ENCODE measurements around the gene SLC24A2. TPM values are rescaled to one million over a fixed set of nuclear protein-coding genes. Genes with fewer than 3 reads are reported as not detected.
"Not testable (repeated sequence)": the region's sequence is repeated elsewhere in the genome, so short reads cannot be mapped to it uniquely, and the experiment has no call there.

The SLC24A2 gene
- under 0.01 and 0.12 TPM in 2 replicates for total RNA-seq (2014; rRNA removed; shearing (Covaris generic))

DNA sequence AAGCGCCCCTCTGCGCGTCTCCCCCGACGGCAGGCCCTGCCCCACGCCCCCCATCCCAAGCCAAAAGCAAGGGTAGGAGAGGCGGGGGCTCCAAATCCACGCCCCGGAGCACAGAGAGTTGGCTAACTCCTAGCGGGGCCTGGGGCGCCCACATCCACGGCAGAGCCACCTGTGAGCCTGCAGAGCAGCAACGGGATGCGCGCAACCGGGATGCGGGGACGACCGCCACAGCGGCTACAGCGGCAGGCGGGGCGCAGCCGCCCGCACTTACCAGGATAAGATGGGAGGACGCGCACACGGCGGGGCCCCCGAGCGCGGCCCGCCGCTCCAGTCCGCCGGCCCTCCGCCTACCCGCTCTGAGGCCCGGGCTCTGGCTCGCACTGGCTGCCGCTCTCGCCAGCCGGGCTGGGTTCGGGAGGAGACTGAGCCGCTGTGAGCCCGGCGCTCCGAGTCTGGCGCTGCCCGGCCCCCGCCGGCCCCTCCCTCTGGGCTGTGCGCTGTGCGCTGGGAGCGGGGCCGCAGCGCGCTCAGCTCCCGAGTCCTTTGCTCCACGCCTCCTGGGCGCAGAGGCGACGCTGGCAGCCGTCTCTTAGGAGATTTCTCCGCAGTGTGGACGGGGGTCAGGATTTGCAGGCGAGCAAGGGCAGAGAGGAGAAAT lies at the start of gene SLC24A2:
SLC24A2 (minus strand) TSS at position 424 of the 658 bp plus-strand sequence.
- no peak for DNase-seq (ENCODE audit: low read depth)

DNA sequence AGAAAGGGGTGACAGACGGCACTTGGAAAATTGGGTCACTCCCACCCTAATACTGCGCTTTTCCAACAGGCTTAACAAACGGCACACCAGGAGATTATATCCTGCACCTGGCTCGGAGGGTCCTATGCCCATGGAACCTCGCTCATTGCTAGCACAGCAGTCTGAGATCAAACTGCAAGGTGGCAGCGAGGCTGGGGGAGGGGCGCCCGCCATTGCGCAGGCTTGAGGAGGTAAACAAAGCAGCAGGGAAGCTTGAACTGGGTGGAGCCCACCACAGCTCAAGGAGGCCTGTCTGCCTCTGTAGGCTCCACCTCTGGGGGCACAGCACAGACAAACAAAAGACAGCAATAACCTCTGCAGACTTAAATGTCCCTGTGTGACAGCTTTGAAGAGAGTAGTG lies 44.5 kb upstream of the SLC24A2 start:
- DNase-seq (ENCODE audit: low read depth), result not testable (repeated sequence)

DNA sequence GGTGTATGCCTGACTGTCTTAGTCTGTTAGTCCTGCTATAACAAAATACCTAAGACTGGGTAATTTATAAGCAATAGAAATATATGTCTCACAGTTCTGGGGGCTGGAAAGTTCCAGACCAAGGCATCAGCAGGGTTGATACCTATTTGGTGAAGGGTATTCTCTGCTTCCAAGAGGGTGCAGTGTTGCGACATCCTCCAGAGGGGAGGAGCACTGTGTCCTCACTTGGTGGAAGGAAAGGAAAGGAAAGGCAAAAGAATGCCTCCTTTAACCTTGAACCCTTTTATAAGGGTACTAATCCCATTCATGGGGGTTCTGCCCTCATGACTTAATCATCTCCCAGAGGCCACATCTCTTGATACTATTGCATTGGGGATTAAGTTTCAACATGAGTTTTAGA lies 42.0 kb upstream of the SLC24A2 start:
- DNase-seq (ENCODE audit: low read depth), result no peak

DNA sequence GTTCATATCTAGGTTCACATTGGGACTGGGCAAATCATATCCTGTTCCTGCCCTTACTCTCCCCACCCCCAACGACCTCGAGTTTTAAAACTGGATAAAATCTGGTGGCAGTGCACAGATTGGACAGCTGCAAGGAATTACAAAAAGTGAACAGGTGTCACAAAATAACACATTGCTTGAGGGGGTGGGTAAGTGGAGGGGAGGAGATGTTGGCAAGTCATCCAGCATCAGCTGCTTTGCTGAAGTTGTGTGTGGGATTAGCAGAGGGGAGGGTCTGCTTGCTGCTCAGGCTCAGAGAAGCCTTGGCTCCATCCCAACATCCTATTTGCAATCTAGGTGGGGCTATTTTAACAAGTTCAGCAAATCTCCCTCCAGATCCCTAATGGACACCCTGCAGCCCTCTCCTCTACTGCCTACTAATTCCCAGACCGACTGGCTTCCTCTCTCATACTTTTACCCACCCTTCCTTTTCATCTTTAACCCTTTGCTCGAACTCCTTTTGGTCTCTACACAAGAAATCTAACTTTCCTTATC lies 39.8 kb upstream of the SLC24A2 start:
- no peak for DNase-seq (ENCODE audit: low read depth)

DNA sequence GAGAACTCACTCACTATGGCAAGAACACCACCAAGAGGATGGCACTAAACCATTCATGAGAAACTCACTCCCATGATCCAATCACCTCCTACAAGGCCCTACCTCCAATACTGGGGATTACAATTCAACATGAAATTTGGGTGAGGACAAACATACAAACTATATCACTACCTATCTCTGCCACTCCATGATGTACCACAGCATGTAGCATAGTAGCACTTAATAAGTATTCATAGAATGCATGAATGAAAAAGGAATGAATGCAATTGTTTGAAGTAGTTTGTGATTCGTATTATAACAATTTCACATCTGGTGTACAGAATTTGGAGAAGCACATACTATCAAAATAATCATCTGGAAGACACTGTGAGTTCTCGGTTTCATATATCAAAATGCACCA lies 27.9 kb upstream of the SLC24A2 start:
- DNase-seq (ENCODE audit: low read depth), result no peak

DNA sequence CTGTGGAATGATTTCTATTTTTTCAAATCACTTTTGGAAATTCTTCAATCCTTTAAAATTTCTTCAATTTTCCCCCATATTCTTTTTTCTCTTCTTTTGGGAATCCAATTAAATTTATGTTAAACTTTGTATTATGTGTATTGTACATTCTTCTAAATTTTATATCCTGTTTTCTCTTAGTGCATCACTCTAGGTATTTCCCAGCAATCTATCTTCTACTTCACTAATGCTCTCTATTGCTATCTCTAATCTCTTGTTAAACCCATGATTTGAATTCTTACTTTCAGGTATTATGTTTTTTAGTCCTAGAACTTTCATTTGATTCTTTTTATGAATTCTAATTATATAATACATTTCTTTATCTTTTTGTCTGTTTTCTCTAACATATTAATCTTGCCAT lies 23.4 kb upstream of the SLC24A2 start:
- DNase-seq (ENCODE audit: low read depth), result no peak

DNA sequence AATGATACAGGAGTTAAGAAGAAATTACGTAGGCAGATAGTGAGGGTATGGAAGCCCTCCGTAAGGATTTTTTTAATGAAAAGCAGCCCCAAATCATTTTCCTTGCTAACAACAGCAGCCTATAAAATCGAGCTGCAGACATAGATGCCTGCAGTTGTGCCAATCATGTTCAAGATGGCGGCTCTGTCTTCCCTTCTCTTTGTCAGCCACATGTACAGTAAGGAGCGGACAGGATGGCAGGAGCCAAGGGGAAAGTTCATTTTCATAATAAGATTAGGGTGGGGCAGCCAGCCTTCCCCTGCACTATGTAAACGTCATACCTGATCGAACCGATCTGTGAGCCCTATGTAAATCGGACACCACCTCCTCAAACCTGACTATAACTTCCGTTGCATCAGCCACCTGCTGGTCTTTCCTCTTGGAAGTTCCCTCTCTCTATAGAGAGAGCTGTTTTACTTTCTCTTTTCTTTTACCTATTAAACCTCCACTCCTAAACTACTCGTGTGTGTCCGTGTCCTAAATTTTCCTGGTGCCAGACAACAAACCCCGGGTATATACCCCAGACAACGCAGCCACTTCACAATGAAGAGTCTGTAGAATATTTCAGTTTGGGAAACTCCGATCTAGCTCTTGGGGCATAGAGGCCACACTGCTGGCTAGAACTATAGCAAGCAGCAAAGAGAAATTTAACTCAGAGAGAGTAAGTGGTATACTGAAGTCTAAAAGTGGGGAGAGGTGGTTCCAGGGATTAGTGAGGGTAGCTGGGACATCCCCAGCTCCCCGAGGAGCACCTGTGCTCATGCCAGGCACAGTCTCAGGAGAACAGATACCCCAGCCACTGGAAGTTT lies 20.8 kb upstream of the SLC24A2 start:
- DNase-seq (ENCODE audit: low read depth), result no peak

DNA sequence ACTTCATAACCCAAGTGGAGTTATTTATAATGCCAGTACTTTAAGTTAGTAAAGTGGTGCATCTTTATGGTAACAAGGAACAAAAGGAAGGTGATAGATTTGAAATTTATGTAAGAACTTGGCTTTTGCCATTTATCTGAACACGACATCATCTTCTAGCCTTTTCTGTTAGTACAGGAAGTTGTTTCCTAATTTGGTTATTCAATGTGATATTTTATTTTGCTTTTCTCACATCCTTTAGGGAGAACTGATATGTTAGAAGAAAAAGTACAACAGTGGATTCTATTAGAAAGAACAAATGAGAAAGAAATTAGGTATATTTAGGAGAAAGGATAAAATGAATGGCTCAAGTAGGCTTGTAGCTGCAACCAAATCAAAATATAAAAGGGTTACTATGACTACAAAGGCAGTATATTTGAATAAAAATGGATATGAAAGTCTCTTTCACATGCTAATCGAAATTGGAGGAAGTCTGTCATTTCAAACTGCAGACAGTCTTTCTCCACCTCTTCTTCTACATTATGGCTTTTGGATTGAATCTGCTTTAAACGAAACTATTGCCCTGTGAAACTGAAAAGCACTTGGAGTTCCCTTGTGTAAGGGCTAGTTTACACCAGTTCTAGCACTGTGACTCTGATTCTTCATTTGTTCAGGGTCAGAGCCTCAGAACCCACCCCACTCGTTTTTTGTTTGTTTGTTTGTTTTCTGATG lies 18.5 kb upstream of the SLC24A2 start:
- DNase-seq (ENCODE audit: low read depth), result no peak

DNA sequence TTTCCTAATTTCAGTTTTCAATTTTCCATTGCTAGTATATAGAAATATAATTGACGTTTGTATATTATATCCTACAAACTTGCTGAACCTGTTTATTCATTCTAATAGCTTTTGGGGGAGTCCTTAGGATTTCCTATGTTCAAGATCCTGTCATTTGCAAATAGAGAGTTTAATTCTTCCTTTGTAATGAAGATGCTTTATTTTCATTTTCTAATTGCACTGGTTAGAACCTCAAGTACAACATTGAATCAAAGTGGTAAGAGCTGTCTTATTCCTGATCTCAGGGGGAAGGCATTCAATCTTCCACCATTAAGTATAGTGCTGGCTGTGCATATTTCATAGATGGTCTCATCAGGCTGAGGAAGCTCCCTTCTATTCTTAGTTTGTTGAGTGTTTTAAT lies 15.6 kb upstream of the SLC24A2 start:
- no peak for DNase-seq (ENCODE audit: low read depth)

DNA sequence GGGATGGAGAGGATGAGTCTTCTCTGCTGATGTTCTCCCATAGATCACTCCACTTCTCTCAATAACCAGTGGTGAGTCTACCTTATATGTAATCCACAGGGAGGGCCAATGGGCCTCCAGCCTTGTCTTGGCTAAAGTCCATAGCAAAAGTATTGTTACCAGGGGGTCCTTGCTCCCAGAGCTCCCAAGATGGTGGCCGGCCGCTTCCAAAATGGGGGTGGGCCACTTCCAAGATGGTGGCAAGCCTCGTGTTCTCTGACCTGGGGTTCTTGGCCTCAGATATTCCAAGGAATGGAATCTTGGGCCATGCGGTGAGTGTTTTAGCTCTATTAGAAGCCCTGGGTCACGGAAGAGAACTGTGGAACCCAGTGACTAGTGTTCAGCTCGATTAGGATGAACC lies 12.0 kb upstream of the SLC24A2 start:
- DNase-seq (ENCODE audit: low read depth), result no peak

DNA sequence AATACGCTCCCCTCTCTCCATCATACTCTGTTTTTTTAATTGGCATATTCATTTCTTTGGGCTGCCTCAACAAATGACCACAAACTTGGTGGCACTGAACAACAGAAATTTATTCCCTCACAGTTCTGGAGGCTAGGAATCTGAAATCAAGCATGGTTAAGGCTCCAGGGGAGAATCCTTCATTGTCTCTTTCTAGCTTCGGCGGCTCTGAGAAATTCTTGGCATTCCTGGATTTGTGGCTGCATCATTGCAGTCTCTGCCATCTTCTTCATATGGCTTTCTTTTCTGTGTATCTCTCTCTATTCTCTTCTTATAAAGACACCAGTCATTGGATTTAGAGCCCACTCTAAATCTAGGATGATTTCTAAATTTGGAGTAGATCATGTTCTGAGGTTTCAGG lies 10.9 kb upstream of the SLC24A2 start:
- peak; percentile 1 for DNase-seq (ENCODE audit: low read depth)

DNA sequence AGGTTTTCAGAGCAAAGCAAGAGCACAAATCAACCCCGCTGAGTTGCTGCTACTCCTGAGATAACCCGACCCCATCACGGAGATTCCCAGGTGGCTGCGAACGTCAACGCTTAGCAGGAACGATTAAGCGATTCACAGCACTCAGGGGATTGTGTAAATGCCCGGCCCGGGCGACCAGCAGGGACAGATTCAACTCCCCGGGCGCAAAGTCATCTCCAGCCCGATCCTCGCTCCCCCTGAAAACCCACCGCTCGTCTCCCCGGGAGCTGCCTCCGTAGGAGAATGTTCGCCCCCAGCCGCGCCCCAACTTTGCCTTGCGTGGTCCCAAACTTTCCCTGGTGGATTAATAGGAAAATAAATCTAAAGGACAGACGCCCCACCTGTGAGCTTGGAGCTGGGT lies 685 bp downstream of the SLC24A2 start:
- DNase-seq (ENCODE audit: low read depth), result no peak

DNA sequence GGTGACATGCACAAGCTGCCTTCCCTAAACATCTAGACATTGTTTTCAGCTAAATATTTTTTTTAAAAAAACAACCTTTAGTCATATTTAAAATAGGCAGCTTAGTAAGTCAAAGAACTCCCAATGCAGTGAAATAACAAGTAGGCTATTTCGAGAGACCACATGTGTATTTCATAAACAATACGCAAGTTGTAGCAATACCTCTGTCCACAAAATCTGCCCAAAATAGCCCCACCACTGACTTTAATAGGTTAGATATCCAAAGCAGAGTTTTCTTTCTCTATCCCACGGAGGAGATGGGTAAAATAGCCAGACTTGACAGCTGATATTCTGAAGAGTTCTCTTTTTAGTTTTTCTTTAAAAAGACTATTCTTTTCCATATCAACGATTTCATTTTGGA lies 1.2 kb downstream of the SLC24A2 start:
- DNase-seq (ENCODE audit: low read depth), result no peak

DNA sequence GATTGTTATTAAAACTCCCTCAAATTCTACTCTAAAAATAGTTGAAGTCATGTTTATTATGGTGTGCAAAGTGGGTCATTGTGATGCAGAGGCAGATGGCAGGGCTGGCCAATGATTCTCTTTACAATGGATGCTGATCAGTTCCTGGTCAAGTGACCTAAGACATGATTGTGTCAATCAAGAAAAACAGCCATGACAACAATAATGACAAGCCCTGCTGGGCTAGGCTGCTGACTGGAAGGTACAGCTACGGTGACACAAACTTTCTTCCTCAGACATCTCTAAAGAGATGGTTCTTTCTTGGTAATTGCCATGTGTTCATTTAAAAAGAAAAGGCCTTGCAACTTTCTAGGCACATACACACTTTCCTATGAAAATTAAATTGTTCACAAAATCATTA lies 3.6 kb downstream of the SLC24A2 start:
- DNase-seq (ENCODE audit: low read depth), result no peak

DNA sequence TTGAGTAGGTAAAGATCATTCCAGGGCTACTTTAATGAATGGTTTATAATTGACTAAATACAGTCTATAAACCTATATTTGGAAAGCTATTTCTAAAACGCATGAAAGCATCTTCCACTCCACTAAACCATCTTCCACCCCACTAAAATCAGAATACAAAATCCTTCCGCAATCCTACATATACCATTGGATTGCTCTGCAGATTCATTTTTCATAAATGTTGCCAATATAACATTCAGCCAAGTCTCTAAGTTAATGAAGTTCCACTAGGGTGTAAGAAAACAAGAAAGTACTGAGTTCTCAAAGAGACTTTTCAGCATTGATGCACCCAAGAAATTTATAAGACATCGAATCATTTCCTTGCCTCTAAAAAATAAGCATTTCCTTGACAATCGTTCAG lies 4.7 kb downstream of the SLC24A2 start:
- no peak for DNase-seq (ENCODE audit: low read depth)

DNA sequence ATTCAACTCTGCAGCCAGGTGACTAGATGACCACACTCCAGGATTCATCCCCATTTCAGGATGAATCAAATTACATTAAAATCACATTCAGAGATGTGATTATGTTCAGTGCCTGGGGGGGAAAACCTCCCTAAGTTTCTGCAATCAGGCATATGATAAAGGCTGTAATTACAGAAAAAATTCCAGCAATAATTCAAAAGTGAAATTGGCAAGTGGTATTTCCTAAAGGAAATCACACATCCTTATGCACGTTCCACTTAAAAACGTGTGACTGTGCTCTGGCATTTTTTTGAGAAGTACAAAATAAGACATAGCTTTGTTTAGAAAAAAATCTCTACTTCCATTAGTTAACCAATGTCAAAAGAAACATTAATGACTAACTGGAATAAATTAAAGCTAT lies 5.3 kb downstream of the SLC24A2 start:
- no peak for DNase-seq (ENCODE audit: low read depth)

DNA sequence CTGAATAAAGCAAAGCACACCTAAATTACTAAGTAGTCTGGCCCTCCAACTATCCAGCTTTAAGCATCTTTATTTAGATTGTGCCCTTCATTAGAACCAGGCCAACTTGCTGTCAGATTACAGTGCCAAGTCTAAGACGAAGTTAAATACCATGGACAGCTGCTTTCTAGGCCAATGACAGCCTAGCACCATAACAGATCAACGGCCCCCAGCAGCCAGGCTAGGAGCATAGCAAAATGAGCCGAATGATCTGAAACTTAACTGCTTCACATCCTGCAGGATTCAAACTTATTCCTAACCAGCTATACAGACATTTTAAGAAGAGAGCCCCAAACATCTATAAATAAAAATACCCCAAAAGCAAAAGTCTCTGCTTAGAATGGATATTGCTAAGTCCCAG lies 6.8 kb downstream of the SLC24A2 start:
- DNase-seq (ENCODE audit: low read depth), result no peak

DNA sequence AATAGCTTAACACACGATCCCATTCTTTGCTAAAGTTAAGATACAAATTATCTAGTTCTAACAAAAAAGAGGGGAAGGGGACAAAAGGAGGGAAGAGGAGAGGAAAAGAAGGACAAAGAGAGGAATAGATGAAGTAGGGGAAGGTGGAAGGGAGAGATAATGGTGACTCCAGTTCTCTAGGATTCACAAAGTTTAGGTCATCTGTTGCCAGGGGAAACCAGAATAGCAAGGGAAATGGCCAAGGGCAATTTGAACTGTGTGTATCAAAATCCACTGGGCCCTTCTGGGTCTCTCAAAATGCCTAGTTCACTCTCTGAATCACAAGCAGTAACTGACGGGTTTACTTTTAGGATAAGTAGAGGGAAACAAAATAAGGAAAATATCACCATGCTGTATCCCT lies 7.6 kb downstream of the SLC24A2 start:
- DNase-seq (ENCODE audit: low read depth), result no peak

DNA sequence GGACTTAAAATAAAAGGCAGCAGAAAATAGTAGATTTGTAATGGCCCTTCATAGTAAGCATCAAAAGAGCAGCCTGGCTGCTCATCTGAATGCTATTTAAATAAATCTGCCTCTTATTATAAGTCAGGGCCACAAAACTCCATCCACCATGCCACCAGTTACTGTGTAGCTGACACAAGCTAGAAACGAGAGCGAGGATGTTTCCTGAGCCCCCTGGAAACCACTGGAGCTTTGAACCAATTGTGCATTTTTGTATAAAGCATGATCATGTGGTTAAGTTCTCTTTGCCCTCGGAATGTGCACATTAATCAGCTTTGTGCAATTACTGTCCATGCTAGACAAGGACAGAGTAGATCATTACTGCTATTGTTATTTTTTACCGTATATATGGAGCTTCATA lies 17.4 kb downstream of the SLC24A2 start:
- DNase-seq (ENCODE audit: low read depth), result no peak

DNA sequence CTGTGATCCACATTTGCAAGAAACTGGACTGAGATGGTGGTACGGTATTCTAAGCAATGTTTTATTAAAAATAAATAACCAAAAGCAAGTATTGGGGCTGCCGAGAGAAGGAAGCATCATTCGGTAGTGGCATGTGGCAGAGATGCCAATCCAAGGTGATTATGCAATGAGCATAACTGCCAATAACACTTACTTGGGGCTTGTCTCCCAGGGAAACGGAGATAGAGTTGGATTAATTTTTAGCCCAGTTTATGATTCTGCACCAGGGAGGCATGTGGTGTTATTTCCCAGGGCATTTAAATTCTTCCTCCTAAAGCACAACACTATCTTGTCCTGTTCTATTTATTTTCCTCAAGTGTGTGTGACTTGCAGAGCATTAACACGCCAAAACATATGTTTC lies 17.9 kb downstream of the SLC24A2 start:
- DNase-seq (ENCODE audit: low read depth), result no peak

DNA sequence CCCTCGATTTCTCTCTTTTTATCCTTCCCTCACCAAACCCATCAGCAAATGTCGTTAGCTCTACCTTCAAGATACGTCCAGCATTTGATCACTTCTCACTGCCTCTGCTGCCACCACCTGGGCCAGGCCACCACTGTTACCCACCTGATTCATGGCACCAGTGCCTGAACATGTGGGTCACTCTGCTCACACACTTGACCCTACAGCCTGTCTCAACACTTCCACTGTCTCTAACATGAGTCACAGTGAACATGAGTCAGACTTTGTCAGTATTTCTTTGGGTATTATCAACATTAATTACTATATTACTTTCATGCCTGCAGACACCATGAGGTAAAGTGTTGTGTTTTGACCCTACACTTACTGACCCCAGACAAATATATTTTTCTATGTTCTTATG lies 19.6 kb downstream of the SLC24A2 start:
- DNase-seq (ENCODE audit: low read depth), result no peak

DNA sequence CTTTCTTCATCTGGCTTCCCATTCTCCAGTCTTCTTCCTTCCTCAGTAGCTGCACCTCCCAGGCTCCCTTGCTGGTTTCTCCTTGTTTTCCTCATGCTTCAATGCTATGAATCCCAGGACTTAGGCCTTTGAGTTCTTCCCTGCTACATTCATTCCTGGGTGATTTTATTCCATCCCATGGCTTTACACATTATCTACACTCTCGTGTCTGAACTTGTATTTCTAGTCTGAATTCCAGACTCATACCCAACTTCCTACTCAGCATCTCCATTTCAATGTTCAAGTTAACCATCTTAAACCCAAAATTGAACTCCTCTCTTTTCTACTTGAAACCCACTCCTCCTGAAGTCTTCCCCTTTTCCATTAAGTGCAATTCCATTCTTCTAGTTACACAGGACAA lies 20.0 kb downstream of the SLC24A2 start:
- no peak for DNase-seq (ENCODE audit: low read depth)

DNA sequence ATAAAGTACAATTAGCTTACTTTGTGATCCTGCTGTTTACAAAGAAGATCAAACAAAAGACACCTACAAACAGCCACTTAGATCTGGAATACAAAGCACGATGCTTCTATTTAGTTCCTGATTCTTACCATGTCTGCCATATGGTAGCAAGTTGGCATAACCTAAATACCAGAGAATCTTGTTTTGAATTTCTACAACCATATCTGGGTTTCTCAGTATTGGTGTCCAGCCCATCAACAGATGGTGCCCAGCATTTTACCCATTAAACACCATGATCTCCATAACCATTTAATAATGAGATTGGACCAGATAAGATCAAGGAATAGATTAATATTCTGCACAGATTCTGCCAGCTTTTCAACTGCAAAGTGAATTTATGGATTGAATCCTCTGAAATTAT lies 29.8 kb downstream of the SLC24A2 start:
- no peak for DNase-seq (ENCODE audit: low read depth)
